ENCODE results near the gene FOXK2. TPM values are rescaled to one million over a fixed set of nuclear protein-coding genes. Genes with fewer than 3 reads are reported as not detected.

The FOXK2 gene
- total and polyA plus RNA-seq, 2 experiments from 2014 or later, result 30.2 to 37.7 TPM

DNA sequence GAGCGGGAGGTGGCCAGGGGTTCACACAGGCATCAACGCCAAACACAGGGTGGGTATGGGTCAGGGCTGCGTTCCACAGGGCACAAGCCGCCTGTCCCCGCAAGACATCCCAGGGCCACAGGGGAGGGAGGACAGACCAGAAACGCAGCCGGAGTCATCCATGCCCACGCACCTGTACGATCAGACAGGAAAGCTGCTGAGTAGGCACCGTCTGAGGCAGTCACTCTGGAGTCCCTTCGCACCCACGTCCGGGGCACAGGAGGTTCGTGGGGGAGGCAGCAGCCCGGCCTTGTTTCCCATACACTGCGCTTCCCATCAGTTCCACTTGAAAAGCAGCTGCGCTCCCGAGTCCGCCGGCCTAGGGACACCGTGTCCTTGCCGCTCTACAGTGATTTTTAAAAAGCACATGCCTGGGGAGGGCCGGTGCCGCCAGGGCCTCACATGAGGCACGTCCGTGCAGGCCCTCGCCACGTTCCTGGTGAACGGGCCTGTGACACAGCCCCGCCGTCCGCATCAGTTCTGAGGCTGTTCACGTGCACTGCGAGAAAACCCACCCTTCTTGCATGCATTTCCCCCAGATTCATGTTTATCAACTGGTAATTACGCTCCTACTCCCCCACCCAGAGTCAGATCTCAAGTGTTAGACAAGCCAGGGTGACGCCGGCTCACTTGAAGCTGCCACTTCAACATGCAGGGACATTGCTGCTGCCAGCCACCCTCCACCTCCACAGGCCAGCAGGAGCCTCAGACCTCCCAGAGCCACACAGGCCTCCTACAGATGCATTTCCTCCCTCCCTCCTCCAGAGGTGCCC is 94.0 kb downstream of the FOXK2 start:
- no peak for DNase-seq (ENCODE audit: low spot score)
- H4K20me1 ChIP-seq (ENCODE audit: insufficient read depth, poor library complexity, severe bottlenecking), result no peaks in the 10 kb centered on the region
- H3K79me2 ChIP-seq, result no peaks in the 10 kb centered on the region
- no peak overlapping the region for H3K27ac ChIP-seq
- no peak overlapping the region for H2AFZ ChIP-seq
- no peaks in the 10 kb centered on the region for H3K27me3 ChIP-seq
- no peaks in the 10 kb centered on the region for H3K36me3 ChIP-seq (replicated peaks; ENCODE audit: insufficient read depth, low read depth)
- no peak for TF ChIP-seq EZH2 (IDR thresholded peaks at IDR 0.05; ENCODE audit: borderline replicate concordance)
- no peak for TF ChIP-seq EZH2phosphoT487 (IDR thresholded peaks at IDR 0.05; ENCODE audit: low read depth, severe bottlenecking, unreplicated experiment)
- TF ChIP-seq, protein P1, sequence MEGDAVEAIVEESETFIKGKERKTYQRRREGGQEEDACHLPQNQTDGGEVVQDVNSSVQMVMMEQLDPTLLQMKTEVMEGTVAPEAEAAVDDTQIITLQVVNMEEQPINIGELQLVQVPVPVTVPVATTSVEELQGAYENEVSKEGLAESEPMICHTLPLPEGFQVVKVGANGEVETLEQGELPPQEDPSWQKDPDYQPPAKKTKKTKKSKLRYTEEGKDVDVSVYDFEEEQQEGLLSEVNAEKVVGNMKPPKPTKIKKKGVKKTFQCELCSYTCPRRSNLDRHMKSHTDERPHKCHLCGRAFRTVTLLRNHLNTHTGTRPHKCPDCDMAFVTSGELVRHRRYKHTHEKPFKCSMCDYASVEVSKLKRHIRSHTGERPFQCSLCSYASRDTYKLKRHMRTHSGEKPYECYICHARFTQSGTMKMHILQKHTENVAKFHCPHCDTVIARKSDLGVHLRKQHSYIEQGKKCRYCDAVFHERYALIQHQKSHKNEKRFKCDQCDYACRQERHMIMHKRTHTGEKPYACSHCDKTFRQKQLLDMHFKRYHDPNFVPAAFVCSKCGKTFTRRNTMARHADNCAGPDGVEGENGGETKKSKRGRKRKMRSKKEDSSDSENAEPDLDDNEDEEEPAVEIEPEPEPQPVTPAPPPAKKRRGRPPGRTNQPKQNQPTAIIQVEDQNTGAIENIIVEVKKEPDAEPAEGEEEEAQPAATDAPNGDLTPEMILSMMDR (IDR thresholded peaks at IDR 0.05; ENCODE audit: poor library complexity), result no peak
- H3K4me1 ChIP-seq (ENCODE audit: insufficient read depth), result peaks cover 11% of the 10 kb centered on the region
- WGBS (ENCODE audit: low lambda C conversion rate, missing lambda C conversion rate), result 91% methylated on average over 36 of the region's 37 CpGs
- no peak overlapping the region for H3K4me3 ChIP-seq
- H3K9me3 ChIP-seq (ENCODE audit: low read depth), result no peaks in the 10 kb centered on the region
- H3K9me2 ChIP-seq (replicated peaks; ENCODE audit: insufficient read depth), result no peaks in the 10 kb centered on the region
- H3K4me2 ChIP-seq, result no peak overlapping the region

DNA sequence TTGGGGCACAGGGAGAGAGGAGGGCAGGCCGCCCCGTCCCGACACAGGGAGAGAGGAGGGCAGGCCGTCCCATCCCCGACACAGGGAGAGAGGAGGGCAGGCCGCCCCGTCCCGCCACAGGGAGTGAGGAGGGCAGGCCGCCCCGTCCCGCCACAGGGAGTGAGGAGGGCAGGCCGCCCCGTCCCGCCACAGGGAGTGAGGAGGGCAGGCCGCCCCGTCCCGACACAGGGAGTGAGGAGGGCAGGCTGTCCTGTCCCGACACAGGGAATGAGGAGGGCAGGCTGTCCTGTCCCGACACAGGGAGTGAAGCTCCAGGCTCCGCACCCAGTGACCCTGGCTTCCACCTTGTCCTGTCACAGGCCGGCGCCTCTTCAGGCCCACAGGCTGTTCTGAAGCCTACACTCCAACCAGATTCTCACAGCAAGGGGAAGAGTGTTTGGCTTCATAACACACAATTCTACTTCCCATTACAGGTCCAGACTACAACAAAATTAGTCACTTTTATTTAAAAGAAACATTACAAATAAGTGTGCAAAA is 94.6 kb downstream of the FOXK2 start:
- no peaks in the 10 kb centered on the region for H3K36me3 ChIP-seq (replicated peaks; ENCODE audit: insufficient read depth, low read depth)
- H3K4me1 ChIP-seq (ENCODE audit: insufficient read depth), result peaks cover 11% of the 10 kb centered on the region
- DNase-seq (ENCODE audit: low spot score), result no peak
- H3K9me2 ChIP-seq (replicated peaks; ENCODE audit: insufficient read depth), result no peaks in the 10 kb centered on the region
- no peaks in the 10 kb centered on the region for H4K20me1 ChIP-seq (ENCODE audit: insufficient read depth, poor library complexity, severe bottlenecking)
- peak overlapping the region; percentile 31 for H3K27ac ChIP-seq
- H3K4me3 ChIP-seq, result no peak overlapping the region
- TF ChIP-seq EZH2phosphoT487 (IDR thresholded peaks at IDR 0.05; ENCODE audit: low read depth, severe bottlenecking, unreplicated experiment) (no peak), EZH2 (IDR thresholded peaks at IDR 0.05; ENCODE audit: borderline replicate concordance) (no peak)
- TF ChIP-seq, protein P1 (IDR thresholded peaks at IDR 0.05; ENCODE audit: poor library complexity), result no peak
- no peaks in the 10 kb centered on the region for H3K9me3 ChIP-seq (ENCODE audit: low read depth)
- H3K27me3 ChIP-seq, result no peaks in the 10 kb centered on the region
- H3K4me2 ChIP-seq, result no peak overlapping the region
- H3K79me2 ChIP-seq, result no peaks in the 10 kb centered on the region
- H2AFZ ChIP-seq, result no peak overlapping the region
- 76% methylated on average over 7 of the region's 22 CpGs for WGBS (ENCODE audit: low lambda C conversion rate, missing lambda C conversion rate)

DNA sequence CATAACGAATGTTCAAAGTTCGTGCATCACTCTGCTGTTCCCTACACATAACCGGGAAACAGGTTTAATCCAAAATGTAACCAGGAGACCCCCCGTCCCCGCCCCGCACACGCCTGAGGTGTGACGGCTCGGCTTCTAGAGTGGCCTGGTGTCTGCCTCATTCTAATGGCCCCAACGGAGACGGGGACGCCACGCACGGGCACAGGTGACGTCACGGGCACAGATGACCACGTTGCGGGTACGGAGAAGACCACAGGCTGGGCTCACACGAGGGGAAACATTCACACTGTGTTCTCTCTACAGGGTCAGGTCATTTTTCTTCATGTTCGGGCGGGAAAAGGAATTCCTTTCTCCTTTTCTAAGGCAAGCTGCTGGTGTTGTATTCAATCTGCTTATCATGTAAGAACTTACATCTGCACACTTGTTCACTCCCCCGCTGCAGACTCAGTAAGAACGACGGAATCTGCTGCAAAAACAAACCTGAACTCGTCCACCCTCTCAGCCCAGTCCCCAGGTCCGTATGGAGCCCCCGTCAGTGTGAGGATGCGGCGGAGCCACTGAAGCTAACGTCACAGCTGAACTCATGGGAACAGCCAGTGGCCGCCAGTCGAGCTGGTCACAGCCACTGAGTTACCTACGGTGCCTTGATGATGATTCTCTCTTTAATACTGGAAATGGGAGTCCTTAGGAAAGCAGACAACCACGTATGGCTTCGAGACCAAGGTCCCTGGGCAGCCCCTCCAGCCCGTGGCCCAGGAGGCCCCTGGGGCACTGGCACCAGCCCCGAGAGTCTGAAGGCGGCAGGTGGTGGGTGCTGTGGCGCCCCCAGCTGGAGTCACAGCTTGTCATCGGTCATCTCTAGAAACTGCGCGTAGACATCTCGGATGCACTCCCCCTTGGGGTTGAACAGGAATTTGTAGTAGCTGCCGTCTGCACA is 95.8 kb downstream of the FOXK2 start:
- Histone ChIP-seq H3K9me3 (ENCODE audit: low read depth) (no peaks in the 10 kb centered on the region), H3K27ac (no peak overlapping the region), H3K79me2 (no peaks in the 10 kb centered on the region), H4K20me1 (ENCODE audit: insufficient read depth, poor library complexity, severe bottlenecking) (no peaks in the 10 kb centered on the region), H3K9me2 (replicated peaks; ENCODE audit: insufficient read depth) (no peaks in the 10 kb centered on the region), H2AFZ (no peak overlapping the region), H3K4me3 (no peak overlapping the region), H3K36me3 (replicated peaks; ENCODE audit: insufficient read depth, low read depth) (no peaks in the 10 kb centered on the region), H3K4me2 (no peak overlapping the region), H3K4me1 (ENCODE audit: insufficient read depth) (peaks cover 11% of the 10 kb centered on the region), H3K27me3 (no peaks in the 10 kb centered on the region)
- no peak for DNase-seq (ENCODE audit: low spot score)
- WGBS (ENCODE audit: low lambda C conversion rate, missing lambda C conversion rate), result 94% methylated on average over 44 of the region's 45 CpGs
- TF ChIP-seq, protein P1 (IDR thresholded peaks at IDR 0.05; ENCODE audit: poor library complexity), result peak; percentile 8
- TF ChIP-seq EZH2 (IDR thresholded peaks at IDR 0.05; ENCODE audit: borderline replicate concordance), result no peak
